Activated CD4-positive, alpha-beta T cell treated with anti-CD3 and anti-CD28 coated beads, Interleukin-2, amount 50 U/mL, for 16 hours (primary cell): ENCODE data around the gene PARP14.
"Not testable (repeated sequence)": the region's sequence is repeated elsewhere in the genome, so short reads cannot be mapped to it uniquely, and the experiment has no call there.

ENCODE experiments used
- DNase-seq: peaks from one replicate; pipeline ENCODE4 v3.0.0-alpha.2; 2020

PARP14 gene, protein sequence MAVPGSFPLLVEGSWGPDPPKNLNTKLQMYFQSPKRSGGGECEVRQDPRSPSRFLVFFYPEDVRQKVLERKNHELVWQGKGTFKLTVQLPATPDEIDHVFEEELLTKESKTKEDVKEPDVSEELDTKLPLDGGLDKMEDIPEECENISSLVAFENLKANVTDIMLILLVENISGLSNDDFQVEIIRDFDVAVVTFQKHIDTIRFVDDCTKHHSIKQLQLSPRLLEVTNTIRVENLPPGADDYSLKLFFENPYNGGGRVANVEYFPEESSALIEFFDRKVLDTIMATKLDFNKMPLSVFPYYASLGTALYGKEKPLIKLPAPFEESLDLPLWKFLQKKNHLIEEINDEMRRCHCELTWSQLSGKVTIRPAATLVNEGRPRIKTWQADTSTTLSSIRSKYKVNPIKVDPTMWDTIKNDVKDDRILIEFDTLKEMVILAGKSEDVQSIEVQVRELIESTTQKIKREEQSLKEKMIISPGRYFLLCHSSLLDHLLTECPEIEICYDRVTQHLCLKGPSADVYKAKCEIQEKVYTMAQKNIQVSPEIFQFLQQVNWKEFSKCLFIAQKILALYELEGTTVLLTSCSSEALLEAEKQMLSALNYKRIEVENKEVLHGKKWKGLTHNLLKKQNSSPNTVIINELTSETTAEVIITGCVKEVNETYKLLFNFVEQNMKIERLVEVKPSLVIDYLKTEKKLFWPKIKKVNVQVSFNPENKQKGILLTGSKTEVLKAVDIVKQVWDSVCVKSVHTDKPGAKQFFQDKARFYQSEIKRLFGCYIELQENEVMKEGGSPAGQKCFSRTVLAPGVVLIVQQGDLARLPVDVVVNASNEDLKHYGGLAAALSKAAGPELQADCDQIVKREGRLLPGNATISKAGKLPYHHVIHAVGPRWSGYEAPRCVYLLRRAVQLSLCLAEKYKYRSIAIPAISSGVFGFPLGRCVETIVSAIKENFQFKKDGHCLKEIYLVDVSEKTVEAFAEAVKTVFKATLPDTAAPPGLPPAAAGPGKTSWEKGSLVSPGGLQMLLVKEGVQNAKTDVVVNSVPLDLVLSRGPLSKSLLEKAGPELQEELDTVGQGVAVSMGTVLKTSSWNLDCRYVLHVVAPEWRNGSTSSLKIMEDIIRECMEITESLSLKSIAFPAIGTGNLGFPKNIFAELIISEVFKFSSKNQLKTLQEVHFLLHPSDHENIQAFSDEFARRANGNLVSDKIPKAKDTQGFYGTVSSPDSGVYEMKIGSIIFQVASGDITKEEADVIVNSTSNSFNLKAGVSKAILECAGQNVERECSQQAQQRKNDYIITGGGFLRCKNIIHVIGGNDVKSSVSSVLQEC (N-terminal part only)

DNA sequence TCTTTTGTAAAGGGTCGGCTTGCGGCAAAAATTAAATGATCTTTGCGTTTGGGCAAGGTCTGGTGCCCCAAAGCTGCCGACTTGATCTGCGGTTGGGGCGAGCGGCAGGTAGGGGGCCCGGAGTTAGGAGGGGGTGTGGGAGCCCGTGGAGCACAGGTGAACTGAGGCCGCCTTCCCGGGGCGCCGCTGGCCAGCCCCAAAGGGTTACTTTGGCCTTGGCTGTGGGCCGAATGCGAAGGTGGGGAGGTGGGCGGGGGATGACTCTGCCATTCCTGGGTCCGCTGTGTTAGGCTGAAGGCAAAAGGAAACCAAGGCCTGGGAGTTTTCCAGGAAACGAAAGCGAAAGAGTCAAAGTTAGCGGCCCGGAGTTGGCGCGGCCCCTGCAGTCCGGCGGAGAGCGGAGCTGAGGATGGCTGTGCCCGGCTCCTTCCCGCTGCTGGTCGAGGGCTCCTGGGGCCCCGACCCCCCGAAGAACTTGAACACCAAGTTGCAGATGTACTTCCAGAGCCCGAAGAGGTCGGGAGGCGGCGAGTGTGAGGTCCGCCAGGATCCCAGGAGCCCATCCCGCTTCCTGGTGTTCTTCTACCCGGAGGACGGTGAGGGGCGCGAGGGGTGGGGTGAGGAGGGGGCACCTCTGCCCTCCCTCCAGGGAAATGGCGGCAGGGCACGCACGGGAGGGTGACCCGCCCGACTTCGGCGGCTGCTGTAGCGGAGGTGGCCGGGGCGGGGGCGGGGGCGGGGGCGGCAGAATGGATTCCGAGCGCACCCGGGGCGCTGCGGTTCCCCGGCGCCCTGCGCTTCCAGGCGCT, at the start of gene PARP14:
Gene PARP14, plus strand, starts transcription at position 365 of the 809 bp plus-strand sequence. Its CDS starts 45 bp downstream, at position 410.
- peak; percentile 77 for DNase-seq

DNA sequence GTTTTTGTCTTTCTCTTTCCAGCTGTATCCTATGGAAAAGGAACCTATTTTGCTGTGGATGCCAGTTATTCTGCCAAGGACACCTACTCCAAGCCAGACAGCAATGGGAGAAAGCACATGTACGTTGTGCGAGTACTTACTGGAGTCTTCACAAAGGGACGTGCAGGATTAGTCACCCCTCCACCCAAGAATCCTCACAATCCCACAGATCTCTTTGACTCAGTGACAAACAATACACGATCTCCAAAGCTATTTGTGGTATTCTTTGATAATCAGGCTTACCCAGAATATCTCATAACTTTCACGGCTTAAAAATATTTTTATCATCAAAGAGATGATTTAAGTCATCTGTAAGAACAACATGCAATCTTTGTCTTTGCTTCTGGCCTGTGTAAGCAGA, 44.9 kb upstream of the PARP14 start:
- no peak for DNase-seq

DNA sequence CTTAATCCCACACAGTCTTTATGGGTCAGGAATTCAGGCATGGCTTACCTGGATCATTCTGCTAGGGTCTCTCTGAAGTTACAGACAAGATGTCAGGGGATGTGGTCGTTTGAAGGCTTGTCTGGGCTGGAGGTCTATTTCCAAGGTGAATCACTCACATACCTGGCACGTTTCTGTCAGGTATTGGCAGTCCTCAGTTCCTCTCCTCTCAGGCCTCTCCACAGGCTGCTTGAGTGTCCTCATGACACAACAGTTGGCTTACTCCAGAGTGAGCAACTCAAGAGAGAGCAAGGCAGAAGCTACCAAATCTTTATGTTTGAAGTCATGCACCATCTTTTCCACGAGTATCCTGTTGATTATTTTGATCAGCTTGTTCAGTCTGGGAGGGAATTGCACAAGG, 43.9 kb upstream of the PARP14 start:
- no peak for DNase-seq

DNA sequence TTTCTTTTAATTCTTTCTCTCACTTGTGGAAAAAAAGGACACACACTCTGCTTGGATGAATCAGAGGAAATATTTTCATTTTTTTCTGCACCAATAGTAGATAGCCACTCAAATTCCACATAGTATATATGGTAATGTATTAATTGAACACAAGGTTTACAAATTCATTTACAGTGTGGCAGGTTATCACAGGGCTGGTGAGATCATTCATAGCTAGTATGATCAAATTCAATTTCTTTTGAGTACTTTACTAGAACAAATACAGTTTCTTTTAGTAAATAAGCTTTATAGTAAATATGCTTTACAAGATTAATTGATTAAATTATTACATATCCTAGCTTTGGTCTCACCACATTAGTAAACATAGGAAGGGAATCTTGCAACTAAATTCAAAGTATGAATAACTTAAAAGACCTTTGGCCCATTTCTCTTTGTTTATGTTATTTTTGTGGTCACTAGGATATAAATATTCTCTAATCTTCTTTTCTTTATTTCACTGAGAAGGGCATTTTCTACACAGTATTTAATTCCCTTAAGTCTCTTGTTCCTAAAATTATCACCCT, 40.1 kb upstream of the PARP14 start:
- DNase-seq: no peak

DNA sequence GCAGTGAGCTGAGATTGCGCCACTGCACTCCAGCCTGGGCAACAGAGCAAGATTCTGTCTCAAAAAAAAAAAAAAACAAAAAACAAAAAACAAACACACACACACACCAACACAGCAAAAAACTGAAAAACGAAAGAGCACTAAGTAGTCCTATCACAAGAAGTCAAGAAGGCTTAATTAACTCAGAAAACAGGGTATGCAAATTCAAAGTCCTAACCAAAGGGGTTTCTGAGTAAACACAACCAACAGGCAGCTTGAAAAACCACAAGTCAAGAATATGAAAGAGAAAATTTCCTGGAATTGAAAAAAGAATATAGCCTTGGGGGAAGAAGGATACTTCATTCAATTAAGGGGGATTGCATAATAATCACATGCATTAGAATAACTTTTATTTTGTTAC, 37.7 kb upstream of the PARP14 start:
- peak; percentile 53 for DNase-seq

DNA sequence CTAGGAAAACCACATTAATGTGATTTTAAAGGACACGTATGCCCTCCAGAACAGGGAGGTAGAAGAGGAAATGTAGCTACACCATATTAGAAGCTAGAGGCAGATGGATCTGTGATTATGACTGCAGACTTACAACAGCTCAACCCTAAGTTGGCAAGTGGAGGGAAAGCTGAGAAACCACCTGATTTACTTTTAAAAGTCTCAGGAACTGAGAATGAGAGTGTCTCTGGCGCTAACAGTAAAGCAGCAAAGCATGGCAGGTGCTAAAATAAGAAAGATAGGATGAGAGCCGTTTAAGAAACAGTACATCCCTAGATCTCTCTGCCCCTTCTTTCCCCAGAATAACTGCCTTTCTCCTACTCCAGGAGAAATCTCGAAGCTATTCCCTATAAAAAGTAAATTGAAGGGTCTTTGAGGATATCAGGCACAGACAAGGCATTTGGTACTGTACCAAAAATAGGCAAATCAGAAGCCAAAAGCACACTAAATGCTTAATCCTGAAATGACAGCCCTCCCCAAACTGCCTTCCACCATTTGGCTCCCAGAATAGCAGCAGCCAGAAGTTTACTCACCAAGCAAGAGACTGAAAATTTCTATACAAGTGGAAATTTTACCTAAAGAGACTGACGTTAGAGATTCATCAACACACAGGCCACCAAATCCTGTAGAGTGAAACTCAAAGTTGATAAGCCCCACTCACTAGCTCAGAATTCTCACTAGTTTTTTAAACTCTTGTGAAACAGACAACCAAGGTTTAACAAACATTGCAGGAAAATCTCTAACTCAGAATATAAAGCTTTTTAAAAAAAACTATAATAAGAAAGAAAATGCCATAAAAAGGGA, 34.3 kb upstream of the PARP14 start:
- DNase-seq: peak; percentile 36

DNA sequence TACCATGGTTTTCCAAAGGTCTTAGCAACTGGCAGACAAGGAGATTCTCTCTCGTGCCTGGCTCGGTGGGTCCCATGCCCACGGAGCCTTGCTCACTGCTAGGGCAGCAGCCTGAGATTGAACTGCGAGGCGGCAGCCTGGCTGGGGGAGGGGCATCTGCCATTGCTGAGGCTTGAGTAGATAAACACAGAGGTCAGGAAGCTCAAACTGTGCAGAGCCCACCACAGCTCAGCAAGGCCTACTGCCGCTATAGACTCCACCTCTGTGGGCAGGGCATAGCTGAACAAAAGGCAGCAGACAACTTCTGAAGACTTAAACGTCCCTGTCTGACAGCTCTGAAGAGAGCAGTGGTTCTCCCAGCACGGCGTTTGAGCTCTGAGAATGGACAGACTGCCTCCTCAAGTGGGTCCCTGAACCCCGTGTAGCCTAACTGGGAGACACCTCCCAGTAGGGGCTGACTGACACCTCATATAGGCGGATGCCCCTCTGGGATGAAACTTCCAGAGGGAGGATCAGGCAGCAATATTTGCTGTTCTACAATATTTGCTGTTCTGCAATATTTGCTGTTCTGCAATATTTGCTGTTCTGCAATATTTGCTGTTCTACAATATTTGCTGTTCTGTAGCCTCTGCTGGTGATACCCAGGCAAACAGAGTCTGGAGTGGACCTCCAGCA, 29.3 kb upstream of the PARP14 start:
- not testable (repeated sequence) for DNase-seq

DNA sequence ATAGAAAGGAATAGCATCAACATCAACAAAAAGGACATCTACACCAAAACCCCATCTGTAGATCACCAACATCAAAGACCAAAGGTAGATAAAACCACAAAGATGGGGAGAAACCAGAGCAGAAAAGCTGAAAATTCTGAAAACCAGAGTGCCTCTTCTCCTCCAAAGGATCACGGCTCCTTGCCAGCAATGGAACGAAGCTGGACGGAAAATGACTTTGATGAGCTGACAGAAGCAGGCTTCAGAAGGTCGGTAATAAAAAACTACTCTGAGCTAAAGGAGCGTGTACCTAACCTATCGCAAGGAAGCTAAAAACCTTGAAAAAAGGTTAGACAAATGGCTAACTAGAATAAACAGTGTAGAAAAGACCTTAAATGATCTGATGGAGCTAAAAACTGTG, 28.7 kb upstream of the PARP14 start:
- not testable (repeated sequence) for DNase-seq

DNA sequence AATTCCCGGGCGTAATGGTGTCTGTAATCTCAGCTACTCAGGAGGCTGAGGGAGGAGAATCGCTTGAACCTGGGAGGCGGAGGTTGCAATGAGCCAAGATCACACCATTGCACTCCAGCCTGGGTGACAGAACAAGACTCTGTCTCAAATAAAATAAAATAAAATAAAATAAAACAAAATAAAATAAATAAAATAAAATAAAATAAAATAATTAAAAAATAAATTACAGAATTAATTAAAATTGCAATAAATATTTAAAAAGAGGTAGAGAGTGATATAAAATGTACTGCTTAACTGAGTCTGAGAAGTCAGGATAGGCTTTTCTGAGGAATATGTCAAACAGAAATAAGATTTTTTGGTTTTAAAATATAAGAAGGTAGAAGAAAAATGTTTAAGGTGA, 22.3 kb upstream of the PARP14 start:
- DNase-seq: not testable (repeated sequence)

DNA sequence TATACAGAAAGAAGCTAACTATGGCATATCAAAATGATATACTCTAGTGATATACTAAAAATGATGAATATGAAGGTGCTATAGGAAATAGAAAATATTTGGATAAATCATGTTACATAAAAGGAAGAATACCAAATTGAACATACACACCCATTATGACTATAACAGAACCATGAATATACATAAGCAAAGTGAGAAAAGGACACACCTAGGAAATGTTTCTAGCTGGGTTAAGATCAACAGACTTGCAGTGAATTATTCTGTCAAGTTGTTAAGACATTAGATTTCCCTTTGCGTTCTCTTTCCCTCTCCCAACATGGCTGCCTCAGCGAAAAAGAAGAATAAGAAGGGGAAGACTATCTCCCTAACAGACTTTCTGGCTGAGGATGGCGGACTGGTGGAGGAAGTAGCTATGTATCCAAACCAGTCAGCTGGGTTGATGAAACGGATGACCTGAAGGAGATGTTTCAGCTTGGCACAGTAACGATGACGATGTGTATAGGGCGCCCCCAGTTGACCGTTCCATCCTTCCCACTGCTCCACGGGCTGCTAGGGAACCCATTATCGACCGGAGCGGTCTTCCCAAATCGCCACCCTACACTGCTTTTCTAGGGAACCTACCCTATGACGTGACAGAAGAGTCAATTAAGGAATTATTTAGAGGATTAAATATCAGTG, 20.2 kb upstream of the PARP14 start:
- no peak for DNase-seq

DNA sequence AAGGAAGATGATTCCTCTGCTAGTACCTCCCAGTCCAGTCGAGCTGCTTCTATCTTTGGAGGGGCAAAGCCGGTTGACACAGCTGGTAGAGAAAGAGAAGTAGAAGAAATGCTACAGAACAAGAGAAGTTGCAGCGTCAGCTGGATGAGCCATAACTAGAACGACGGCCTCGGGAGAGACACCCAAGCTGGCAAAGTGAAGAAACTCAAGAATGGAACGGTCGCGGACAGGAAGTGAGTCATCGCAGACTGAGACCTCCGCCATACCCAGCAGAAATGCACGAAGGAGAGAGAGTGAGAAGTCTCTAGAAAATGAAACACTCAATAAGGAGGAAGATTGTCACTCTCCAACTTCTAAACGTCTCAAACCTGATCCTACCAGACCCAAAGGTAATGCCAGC, 19.0 kb upstream of the PARP14 start:
- peak; percentile 68 for DNase-seq

DNA sequence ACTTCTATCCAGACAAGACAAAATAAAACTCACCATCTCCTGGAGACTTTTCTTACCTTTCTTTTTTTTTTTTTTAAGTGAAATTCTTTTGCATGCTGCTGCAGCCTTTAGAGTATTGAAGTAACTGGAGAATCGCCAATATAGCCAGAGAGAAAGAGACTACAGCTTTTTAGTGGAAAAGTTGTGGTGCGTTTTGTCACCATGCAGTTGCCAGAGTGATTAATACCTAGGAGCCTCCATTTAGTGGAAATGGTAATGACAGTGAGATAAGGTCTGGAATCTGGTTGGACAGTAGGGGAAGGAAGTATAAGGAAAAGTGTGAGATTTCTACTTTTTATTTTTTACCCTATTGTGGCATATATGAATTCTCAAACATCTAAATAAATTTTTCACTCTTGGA, 18.1 kb upstream of the PARP14 start:
- no peak for DNase-seq

DNA sequence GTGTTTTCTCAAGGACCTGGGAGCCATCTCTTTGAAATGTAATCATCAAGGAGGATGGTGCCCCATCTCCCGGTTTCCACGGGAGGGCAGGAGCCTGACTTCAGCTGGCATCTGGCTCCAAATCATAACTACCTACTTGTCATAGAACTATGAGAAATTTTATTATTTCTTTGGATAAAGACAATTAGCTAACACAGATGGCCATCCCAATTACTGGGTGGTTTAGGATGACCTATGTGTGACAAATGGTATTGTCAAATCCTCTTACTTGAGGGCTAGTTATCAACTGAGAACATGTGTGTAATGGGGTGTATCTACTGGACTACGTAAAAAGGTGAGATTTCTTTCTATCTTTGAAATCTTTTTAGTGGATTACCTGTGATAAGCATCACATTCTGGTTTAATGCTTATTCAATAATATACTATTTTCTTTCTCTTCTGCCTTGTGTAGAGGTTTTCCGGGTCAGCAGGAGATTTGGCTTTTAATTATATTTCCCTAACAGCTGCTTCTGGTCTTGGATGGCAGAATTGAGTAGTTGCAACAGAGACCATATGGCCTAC, 15.3 kb upstream of the PARP14 start:
- no peak for DNase-seq

DNA sequence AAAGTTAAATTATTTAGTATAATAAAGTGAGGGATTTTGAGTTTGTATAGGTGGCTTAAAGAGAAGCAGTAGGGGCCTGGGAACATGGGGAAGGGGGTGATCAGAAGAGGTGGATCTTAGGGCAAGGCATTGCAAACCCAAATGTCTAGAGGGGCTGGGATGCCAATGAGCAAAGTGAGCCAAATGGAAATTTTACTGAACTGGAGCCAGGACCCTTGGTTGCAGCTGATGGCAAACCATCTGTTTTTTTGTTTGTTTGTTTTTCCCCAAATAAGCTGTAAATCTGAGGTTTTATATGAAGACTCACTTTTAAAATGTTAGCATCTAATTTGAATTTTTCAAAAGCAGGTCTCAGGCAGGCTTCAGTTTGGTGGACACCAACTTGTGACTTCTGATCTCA, 14.8 kb upstream of the PARP14 start:
- no peak for DNase-seq

DNA sequence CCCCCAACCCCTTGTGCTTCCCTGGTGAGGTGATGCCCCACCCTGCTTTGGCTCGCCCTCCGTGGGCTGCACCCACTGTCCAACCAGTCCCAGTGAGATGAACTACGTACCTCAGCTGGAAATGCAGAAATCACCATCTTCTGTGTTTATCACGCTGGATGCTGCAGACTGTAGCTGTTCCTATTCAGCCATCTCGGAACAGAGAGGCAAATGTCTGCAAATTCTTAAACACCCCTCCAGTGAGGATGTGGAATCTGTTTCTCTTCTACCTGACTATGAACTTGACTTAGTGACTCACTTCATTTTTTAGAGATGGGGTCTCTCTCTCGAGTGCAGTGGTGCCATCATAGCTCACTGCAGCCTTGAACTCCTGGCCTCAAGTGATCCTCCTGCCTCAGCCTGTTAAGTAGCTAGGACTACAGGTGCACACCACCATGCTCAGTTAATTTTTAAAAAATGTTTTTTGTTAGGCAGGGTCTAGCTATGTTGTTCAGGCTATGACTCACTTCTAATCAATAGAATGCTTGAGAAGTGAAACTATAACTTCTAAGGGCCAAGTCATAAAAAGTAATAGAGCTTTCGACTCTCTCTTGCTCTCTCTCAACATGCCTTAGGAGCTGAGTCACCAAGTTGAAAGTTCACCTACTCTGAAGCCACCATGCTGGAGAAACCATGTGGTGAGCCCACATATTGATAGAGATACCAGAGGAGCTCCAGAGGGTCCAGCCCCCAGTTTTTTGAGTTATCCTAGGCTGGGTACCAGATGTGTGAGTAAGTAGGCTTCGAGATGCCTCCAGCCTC, 11.5 kb upstream of the PARP14 start:
- DNase-seq: peak; percentile 76

DNA sequence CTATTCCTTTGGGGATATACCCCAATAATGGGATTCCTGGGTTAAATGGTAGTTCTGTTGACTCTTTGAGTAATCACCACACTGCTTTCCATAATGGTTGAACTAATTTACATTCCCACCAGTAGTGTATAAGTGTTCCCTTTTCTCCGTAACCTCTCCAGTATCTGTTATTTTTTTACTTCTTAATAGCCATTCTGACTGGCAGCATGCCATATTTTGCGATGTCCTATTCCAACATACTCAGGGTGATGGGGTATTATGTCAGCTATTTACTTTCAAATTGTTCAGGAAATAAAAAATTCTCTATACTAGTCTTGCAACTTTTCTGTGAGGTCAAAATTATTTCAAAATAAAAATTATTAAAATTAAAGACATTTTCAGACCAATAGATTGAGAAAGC, 9.1 kb upstream of the PARP14 start:
- DNase-seq: no peak

DNA sequence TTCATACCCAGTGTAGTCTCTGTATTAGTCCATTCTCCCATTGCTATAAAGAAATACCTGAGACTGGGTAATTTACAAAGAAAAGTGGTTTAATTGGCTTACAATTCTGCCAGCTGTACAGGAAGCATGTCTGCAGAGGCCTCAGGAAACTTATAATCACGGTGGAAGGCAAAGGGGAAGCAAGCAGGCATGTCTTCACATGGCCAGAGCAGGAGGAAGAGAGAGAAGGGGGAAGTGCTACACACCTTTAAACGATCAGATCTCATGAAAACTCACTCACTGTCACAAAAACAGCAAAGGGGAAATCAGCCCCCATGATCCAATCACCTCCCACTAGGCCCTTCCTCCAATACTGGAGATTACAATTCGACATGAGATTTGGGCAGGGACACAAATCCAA, 6.3 kb upstream of the PARP14 start:
- no peak for DNase-seq

DNA sequence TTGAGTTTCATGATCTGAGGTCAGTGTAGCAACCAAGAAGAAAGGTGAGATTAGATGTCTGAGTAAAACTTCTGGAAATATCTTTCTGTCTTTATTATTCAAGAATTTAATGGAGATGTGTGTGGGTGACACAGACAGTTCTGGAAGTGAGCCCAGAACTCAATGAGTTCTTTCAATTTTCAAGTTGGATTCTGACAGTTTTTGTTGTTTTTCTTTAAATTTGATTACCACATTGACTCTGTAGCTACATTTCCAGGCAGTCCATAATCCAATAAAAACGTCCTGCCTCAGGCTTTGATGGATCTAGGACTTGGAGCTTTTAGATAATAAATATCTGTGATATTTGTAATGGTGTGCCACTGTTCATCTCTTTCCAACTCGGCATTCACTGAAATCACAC, 3.9 kb upstream of the PARP14 start:
- DNase-seq: no peak
